GM19324 (cell line): ENCODE data around the gene SRGAP2B.
"Not testable (repeated sequence)": the region's sequence is repeated elsewhere in the genome, so short reads cannot be mapped to it uniquely, and the experiment has no call there.

Experiments used
- ATAC-seq: cut with Tn5 transposase; IDR thresholded peaks from one replicate; pipeline ENCODE4 v1.9.1; 2021; ENCODE audit warnings: mild to moderate bottlenecking, moderate library complexity; ENCODE audit not compliant: unreplicated experiment, low FRiP score

Gene SRGAP2B

DNA sequence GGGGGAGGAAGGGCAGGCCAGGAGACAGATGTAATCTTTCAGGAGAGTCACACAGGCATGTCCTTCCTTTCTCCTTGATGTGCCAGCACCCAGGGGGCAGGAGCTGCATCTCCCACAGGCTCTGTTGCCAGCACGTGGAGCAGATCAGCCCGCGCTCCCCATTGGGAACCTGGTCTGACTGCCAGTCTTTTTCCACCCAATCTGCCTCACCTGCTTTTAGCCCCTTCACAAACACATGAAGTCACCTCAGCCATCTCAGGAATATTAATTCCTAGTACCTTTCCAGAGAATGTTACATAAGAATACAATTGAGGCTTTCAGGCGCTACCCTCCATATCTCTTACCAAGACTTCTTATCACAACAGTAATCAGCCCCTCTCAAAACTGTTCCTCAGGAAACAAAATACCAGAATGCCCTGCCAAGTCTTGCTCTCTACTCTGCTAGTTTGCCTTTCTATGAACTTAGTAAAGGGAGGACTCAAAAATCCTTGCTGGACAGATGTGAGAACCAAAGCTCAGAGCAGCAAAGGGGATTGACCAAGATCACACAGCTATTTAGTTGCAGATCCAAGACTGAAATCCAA lies 94.3 kb downstream of the SRGAP2B start:
- ATAC-seq: not testable (repeated sequence)

DNA sequence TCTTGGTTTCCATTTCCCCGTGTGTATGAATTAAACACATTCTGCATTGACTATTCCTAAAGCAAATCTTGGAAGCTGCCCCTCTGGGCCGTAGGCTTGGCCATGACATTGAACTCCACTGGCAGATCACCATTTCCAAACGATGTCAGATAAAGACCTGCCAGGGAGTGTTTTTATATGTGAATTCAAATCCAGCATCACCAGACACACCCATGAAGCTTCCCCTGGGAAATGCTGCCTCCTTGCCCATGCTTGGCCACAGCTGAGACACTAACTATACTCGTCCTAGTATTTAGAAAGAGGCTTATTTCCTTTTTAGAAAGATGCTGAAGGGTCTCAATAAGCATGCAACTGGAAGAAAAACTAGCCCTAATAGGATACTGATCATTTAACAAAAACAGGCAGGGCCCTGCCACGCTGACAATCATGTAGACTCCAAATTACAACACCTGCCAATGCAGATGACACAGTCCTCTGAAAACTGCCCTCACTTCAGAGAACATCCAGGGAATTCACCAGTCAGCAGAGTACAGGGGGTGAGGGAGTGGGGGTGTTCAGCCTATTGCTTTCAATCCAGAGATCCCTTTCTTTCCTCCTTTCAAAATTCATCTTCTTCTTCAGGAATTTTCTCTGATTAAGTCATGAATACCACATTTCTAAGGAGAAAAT lies 94.9 kb downstream of the SRGAP2B start:
- ATAC-seq: not testable (repeated sequence)

DNA sequence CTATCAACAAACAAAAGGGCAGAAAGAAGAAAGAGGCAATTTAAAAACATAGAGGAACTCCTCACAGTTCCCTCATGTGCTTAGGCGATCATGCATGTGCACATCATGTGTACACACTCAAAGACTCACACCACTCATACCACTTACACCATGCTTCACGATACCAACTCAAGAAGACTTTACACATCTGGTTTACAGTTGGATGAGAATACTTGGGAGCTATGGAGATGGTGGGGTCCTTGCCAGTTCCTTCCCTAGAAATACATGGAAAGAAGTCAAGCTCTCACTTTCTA lies 96.2 kb downstream of the SRGAP2B start:
- not testable (repeated sequence) for ATAC-seq

DNA sequence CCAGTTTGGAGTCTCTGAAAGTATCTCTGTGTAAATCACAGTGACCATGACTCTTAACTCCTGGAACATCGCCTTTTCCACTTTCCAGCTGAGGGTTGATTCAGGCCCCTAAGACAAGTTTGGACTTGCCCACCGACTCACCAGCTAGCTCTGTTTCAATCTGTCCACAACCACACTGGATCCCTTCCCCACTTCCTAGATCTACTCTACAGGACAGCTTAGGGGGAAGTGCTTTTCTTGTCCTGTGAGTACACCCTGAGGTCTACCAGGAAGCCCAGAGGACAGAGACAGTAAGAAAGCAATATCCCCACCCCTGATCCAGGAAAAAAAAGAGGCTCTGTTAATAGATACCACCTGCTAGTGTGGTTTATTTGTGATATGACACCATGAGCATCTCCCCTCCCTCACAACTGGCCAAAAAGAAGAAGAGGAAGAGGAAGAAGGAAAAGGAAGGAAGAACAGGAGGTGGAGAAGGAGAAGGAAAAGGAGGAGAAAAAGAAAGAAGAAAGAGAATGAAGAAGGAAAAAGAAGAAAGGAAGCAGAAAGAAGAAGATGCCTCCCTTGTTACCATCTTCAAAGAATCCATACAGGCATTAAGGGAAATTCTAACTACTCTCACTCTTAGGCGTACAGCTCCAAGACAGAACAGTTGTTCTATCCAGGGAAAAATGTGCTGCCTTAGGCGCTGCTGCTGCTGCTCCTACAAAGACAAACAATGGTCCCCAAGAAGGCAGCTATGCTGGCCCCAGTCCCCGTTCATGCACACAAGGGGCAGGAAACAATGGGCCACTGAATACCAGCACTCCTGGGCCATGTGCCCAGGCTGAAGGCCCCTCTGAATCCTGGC lies 96.8 kb downstream of the SRGAP2B start:
- not testable (repeated sequence) for ATAC-seq

DNA sequence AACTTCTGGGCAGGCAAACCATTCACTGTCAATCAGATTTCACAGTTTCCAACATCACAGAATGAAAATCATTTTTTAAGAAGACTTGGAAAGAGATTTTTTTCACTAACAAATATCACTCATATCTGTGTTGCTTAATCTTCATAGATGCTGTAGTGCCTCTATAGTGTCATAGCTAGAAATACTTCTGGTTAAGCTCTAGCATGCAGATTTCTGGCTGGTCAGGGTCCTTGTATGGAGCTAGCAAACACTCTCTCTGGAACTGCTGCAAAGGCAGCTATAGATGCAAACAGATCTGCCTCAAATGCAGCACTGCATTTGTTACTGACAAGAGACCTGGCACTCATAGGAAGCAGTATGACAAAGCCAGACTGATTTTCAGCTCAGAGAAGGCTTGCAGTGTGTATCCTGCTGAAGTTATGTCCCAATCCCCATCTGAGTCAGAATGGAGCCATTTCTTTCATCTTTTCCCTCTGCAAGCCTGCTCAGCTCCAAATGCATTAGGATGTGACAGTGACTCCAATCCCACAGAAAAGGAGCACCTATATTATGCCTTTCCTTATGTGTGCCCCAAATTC lies 99.2 kb downstream of the SRGAP2B start:
- not testable (repeated sequence) for ATAC-seq

DNA sequence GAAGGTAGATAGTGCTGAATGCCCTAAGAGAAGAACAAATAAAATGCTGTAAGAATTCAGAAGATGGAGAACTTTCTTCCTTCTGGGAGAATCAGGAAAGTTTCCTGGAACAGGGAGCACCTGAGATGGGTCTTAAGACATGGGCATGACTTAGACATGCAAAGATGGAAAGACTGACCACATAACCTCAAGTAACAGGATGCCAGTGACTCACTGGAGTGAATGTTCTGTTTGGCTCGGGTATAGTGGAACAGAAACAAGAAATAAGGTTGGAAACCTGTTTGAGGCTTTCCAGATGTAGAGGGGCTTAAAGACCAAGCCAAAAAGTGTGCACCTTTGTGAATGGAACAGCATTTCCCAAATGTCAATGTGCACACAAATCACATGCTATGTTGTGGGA lies 102.2 kb downstream of the SRGAP2B start:
- not testable (repeated sequence) for ATAC-seq

DNA sequence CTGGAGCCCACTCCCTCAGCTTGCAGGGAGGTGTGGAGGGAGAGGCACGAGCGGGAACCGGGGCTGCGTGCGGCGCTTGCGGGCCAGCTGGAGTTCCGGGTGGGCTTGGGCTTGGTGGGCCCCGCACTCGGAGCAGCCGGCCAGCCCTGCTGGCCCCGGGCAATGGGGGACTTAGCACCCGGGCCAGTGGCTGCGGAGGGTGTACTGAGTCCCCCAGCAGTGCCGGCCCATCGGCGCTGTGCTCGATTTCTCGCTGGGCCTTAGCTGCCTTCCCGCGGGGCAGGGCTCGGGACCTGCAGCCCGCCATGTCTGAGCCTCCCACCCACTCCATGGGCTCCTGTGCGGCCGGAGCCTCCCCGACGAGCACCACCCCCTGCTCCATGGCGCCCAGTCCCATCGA lies 104.5 kb downstream of the SRGAP2B start:
- not testable (repeated sequence) for ATAC-seq

DNA sequence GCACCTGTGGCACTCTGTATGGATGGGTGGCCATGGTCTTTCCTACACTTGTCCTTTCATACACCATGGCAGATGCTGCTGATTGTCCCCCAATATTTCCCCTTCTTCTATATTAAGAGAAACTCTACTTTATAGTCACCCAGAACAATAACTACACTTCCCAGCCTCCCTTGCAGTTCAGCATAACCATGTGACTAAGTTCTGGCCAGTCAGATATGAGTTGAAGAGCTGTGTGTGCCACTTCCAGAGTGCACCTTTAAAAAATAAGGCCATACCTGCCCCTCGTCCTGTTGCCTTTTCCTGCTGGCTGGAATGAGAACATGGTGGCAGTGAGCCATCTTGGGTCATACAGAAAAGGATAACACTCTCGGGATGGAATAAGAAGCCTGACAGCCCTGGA lies 108.0 kb downstream of the SRGAP2B start:
- not testable (repeated sequence) for ATAC-seq

DNA sequence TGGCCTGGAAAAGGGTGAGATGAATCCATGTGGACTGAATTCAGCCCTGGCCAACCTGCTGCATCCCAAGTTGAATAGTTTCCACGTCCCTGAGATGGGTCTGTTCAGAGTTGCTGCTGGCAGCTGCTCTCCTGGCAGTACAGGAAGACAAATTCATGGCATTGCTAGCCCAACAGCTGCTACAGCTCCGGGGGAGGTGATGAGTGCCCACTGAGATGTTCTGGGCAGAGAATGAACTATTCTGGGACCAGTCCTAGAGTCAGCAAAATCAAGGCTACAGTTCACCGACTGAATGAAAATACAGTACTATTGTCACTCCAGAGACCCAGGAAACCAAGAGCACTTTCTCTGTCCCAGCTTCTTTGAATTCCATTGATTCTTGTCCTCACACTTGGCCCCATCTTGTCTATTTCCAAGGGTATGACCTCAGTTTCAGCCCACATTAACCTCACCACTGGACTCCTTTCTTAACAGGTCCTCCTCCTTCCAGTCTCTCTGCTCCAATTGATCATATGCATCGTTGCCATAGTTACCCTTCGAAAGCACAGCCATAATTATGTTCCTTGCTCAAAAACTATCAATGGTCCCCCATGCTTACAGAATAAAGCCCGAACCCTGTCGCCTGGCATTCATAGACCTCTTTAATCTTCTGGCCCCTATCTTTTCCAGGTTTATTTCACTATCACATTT lies 108.8 kb downstream of the SRGAP2B start:
- ATAC-seq: not testable (repeated sequence)

DNA sequence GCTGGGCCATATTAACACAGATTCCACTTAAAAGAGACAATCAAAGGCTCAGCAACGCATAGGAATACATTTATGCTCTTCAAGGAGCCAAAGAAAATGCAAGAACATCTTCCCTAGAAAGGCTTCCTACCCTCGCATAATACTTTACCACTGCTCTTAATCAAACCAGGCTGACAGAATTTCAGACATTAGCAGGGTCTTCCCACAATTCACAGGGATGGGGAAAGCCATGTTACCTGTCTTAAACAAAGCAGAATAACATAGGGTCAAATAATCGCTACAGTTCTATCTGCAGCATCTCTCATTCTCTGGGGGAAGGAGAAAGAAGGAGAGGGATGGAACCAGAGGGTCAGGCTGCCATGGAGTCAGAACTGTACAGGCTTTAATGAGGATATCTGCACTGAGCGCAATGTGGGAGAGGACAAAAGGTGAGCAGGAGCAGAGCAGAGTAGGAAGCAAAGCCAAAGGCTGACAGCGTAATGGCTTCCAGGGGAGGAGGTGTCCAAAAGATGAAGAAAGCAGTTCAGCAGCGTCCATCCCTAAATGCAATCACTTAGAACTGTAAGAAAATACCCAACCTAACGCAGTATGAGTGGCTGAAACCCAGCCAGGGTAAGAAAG lies 109.5 kb downstream of the SRGAP2B start:
- ATAC-seq: not testable (repeated sequence)

DNA sequence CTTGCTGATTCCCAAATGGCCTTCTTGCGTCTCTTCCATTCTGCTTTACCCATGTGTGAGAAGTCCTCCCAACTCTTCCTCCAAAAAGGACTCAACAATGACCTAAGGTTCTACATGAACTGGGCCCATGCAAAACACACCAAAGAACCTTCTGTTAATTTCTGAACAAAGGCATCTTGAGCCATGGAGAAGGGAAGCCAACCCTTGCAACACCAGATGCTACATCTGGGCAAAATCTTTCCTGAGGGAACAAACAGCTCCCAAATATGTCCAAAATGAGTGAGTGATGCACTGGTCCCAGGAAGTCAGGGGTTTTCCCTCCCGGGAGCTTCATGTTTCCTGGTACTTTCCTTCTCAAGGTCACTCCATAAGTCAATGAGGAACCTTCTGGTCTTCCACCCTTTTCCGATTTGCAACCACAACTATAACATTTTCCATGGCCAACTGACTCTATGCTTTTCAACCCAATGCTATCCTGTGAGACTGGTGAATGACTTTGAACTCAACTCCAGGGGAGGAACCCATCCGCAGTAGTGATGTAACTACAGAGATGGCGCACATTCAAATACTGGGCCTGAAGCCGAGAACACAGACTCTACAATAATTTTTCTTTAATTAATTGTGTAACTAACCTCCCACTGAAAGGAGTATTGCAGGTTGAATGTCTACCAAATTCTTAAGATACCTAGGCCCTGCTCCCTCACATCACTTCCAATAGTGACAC lies 112.2 kb downstream of the SRGAP2B start:
- not testable (repeated sequence) for ATAC-seq

DNA sequence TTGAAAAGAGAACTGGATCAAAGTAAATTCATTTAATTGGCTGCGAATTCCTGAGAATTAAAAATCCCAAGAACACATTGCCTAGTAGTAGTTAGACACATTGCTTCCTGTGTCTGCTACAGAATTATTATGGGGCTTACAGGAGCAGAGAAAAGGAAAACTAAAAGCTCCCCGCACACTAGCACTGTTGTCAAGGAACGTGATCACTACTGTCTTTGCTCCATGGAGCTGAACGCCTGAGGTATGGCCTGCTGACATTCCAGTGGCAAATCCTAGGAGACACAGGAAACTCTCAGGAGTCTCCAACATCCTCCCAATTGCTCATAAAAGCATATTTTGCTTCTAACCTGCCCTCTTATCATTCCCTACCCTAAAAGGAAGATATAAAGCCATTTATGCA lies 114.0 kb downstream of the SRGAP2B start:
- ATAC-seq: not testable (repeated sequence)

DNA sequence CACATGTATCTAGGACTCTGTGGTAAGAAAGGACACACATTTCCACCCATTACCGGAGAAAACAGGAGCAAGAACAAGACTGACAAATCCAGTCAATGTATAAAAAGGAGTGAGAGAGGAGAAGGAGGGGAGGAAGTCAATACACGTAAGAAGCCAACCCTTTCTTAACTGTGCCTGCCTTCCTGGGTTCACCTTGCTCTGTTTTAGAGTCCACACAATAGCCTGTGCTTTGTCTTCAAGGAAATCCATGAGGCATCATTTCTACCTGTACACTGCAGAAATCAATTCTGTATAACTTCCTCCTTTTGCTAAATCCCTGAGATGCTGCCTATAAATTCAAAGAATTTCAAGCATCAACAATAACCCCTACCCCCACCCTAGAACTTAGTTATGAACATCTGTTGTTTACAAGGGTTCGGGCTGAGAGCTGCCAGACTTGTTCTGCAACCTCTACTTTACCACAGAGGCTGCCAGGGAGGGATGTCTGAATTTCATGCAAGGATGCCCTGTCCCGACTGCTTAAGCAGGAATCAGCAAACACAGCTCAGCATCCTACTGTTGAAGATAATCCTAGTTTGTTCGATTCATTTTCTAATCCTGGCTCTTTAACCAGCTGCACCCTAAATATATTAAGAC lies 115.0 kb downstream of the SRGAP2B start:
- ATAC-seq: not testable (repeated sequence)

DNA sequence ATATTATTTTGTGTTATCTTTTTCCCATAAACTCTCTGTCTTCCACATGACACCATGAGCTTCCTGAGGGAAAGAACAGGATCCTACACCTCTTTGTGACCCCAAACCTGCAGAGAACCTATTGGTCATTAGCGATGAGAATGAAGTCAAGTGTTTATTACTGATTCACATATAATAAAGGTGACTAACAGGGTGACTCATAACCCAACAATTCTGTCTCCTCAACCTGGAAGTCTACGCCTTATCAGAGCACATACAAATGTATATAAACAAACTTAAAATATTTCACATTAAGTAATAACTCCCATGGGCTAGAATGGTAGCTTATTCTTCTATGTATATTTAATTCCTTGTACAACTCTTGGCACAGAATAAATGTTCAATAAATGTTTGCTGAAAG lies 117.3 kb downstream of the SRGAP2B start:
- not testable (repeated sequence) for ATAC-seq

DNA sequence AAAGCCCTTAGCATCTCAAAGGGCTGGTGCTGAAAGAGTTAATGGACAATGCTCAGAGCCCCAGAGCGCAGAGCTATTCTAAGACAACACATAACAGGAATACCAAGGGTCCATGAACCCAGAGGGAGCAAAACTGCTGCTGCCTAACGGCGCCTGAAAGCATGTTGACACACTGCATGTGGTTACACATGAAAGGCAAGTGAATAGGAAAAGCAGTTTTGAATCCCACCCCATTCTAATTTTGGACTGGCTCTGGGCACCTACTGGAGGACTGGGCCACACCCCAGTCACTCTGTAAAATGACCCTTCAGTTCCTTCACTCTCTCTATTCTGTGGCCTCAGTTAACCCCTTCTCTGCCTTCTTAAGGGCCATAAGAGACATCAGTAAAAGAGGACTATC lies 123.2 kb downstream of the SRGAP2B start:
- not testable (repeated sequence) for ATAC-seq

DNA sequence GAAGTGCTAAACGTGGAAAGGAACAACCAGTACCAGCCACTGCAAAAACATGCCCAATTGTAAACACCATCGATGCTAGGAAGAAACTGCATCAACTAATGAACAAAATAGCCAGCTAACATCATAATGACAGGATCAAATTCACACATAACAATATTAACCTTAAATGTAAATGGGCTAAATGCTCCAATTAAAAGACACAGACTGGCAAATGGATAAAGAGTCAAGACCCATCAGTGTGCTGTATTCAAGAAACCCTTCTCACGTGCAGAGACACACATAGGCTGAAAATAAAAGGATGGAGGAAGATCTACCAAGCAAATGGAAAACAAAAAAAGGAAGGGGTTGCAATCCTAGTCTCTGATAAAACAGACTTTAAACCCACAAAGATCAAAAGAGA lies 128.6 kb downstream of the SRGAP2B start:
- not testable (repeated sequence) for ATAC-seq

DNA sequence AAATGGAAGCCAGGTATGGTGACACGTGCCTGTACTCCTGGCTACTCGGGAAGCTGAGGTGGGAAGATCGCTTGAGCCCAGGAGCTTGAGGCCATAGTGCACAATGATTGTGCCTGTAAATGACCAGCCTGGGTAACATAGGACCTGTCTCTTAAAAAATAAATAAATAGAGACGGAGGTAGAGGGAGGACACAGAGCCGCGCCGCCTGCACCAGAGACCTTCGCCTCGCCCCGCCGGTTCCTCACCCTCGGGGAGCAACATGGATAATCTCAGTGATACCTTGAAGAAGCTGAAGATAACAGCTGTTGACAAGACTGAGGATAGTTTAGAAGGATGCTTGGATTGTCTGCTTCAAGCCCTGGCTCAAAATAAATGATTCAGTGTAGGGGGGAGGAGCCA lies 130.4 kb downstream of the SRGAP2B start:
- not testable (repeated sequence) for ATAC-seq

DNA sequence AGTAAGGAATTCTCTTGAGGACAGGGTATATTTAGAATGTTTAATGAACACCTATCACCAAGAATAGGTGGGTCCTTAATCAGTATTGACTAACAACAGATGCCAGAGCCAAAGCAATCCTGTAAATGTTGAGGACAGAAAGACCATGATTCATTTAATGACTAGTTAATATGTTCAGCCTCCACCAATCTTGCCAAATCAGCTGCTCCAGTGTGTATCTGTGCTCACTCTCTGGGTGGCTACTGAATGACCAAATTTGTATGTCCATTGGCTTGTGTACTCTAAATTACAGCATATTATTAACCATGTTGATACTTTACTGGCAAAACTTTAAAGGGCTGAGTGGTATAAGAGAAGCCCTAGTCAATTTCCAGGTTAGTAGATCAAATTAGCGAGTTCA lies 130.9 kb downstream of the SRGAP2B start:
- ATAC-seq: not testable (repeated sequence)

DNA sequence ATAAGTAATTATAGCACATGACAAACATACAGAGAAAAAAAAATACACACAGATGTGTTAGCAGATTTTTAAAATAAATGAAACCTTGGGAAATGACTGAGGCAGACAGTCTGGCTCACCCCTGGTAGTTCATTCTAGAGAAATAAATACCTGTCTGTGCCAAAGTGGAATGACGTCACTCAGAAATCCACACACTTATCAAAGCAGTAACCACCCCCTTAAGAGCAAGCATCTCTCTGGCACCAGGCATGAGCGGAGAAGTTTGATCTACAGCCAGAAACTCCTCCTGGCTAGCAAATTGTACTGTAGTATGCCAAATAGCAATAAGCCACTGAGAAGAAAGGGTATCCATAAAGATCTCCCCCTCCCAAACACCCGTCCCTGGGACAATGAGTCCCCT lies 131.6 kb downstream of the SRGAP2B start:
- ATAC-seq: not testable (repeated sequence)
